Activated CD8-positive, alpha-beta memory T cell treated with anti-CD3 and anti-CD28 coated beads for 48 hours (primary cell): ENCODE results near the gene TMX4.
"Not testable (repeated sequence)": the region's sequence is repeated elsewhere in the genome, so short reads cannot be mapped to it uniquely, and the experiment has no call there.

ENCODE experiments used
- DNase-seq, 3 experiments: peaks; one replicate each; pipeline ENCODE4 v3.0.0-alpha.2; 2020; ENCODE audit warnings: low read depth in 2 of 3, low spot score in 2 of 3

Gene TMX4

DNA sequence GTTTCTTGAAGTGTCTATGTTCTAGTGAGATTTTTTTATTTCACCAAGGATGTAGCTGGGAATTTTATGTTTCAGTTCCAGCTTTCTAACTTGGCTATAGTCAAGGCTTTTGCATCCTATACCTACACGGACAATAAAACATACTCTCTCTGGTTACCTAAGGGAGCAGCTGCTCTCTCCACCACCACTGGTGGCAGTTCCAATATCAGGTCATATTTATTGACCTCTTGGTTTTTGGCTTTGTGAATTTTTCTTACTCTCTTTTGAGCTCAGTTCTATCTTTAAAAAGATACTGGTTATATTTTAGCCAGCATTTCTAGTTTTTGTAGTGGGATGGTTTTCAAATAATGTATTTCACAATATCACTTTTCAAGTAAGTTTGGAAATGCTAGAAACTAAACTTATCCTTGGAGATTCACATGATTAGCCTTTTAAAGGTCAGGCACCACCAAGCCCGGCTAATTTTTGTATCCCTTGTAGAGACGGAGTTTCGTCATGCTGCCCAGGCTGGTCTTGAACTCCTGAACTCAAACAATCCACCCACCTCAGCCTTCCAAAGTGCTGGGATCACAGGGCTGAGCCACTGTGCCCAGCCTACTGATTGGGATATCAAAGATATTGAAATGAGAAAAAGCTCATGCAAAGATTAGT lies 44.7 kb downstream of the TMX4 start:
- no peak for DNase-seq

DNA sequence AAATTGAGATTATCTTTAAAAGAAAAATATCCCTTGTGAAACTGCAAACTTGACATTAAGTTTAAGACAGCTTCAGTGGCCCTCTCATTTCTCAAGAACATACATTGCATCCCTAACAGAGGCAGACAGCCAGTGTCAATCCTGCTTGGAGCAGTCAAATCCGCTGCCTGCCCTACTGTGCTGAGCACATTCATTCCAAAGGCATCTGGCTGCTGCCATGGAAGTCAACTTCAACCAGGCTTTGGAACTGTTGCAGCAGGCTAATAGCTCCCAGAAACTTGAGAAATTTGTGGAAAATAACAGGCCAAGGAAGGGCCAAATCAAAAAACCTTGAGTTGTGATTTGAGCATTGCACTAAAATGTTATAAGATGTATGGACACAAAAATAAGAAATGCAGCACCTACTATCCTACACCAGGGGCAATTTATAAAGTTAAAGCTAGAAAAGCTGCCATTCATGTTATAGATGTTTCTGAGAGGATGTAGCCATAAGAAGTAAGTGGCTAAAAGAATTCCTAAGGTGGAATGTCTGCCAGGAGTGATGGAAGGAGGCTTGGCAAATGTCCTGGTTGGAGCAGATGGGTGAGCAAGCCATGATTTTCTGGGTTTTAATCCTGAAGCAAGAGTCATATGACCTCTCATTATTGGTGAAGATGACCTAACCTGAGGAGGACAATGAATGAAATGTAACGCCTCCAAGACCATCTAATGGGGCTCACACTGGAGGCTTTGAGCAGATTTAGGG lies 47.9 kb downstream of the TMX4 start:
- no peak for DNase-seq

DNA sequence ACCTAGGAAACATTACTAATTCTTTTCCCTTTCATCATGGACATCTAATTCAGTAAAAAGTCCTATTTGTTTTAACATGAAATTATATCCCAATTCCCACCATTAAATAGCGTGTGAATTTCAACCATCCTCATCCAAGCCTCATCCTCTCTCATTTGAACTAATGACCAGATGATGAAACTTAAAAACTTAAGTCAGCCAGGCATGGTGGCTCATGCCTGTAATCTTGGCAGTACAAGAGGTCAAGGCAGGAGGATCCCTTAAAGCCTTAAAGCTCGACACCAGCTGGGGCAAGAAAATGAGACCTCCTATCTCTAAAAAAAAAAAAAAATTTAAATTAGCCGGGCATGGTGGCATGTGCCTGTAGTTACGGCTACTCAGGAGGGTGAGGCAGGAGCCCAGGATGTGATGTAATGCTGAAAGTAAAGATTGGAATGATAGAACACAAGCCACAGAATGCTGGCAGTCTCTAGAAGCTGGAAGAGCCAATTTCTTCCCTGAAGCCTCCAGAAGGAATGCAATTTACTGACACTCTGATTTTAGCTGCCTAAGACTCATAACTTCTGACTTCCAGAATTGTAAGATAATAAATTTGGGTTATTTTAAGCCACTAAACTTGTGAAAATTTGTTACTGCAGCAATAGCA lies 52.2 kb downstream of the TMX4 start:
- no peak for DNase-seq

DNA sequence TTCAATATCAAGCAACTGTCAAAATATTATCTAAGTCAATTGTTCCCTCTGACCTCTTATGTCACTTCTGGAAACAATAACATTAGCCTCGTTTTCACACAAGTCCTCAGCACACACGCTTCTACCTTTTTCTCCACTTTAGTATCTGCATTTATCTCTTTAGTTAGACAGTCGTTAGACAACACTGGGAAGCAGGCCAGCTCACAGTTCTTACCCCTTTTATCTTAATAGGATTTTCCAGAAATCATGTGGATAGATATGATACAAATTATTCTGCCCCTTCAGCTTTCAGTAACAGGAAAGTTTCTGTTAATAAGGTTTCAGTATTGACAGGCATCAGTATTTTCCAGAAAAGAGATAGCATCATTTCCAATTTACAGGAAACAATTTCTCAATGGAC lies 53.4 kb downstream of the TMX4 start:
- no peak for DNase-seq

DNA sequence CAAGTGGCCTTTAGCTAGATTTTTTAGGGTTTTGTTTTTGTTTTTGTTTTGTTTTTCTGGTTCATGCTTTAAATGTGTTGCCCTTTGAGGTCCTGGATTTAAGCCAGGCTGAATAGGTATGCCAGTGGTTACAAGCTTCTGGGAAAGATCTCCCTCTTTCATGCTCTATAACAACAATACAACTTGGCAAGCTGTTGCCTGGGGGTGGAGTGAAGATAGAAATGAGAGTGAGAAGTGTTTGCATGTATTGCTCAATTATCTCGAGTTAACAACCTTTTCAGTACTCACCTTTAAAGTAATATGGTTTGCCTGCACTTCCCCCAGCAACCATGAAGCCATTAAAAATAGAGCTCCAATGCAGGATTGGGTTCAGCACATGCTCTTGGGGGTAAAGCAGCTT lies 60.1 kb downstream of the TMX4 start:
- no peak for DNase-seq

DNA sequence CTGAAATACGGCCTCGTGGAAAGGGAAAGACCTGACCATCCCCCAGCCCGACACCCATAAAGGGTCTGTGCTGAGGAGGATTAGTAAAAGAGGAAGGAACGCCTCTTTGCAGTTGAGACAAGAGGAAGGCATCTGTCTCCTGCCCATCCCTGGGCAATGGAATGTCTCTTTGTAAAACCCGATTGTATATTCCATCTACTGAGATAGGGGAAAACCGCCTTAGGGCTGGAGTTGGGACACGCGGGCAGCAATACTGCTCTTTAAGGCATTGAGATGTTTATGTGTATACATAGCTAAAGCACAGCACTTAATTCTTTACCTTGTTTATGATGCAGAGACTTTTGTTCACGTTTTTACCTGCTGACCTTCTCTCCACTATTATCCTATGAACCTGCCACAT lies 63.0 kb downstream of the TMX4 start:
- DNase-seq, result not testable (repeated sequence)

DNA sequence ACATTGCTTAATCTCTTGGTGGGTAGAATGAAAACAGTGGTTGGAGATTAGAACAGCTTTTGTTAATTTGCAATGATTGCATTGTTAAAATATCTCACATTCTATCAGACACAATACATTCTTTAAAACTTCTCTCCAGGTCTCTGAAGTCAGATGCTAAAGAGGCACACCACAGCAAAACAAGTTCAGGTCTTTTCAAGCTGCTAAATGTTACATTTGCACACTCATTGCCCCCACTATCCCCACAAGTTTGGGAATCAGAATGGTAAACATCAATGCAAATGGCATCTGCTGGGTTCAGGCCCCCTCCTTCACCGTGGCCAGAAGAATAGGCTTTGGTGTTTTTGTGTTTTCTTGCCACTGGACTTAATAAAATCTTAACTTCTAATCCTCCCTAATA lies 69.2 kb downstream of the TMX4 start:
- DNase-seq, result no peak

DNA sequence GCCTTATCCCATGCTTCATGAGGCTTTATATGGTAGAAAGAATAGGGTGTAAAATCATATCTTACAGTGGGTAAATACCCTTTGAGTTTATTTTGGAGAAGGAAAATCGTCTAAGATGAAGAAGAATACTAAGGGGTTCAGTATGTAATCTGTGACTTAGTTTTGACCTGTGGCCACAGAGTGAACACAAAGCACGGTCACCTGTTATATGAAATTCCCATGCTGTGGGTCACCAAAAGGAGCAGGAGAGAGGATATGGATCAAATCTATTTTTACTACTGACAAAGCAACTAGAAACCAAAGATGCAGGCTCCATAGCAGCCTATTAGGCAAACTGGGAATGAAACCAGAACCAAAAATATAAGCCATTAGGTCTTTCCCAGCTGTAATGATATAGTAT lies 75.7 kb downstream of the TMX4 start:
- no peak for DNase-seq

DNA sequence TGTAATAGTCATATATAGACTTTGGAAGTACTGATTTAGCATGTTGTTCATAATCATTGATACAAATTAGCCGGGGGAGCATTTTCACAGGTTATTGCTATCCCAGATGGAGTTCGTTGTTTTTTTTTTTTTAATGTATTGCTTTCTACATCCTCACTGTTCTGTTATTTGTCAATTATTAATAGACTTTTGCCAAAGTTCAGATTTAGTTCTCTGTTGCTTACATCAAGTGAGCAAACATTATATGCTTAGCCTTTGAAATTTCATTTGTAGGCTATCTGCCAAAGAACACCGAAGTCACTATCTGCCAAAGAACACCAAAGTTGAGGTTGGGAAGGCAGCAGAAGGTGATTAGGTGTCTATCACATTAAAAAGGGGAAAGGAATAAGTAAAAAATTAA lies 79.2 kb downstream of the TMX4 start, which contains the start of gene HAO1:
Gene HAO1 (minus strand): TSS at position 118 of the 400 bp plus-strand sequence. CDS start 36 bp downstream, at position 82.
- DNase-seq, result no peak

DNA sequence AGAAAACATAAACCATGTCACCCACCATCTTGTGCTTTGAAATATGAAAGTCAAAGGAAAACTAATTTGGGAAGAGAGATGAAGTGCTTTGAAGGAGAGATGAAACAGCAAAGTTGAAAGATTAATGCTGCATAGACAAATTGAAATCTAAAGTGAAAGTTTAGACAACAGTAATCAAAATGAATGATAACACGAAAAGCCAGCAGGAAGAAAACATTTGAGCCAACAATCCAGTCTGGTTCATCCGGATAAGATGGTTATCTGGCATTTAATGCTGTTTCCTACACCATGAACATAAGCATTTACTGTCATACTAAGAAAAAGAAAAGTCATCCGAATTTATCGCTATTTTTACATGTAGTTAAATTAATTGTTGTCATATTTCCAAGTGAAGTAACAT lies 79.9 kb downstream of the TMX4 start:
- no peak for DNase-seq

DNA sequence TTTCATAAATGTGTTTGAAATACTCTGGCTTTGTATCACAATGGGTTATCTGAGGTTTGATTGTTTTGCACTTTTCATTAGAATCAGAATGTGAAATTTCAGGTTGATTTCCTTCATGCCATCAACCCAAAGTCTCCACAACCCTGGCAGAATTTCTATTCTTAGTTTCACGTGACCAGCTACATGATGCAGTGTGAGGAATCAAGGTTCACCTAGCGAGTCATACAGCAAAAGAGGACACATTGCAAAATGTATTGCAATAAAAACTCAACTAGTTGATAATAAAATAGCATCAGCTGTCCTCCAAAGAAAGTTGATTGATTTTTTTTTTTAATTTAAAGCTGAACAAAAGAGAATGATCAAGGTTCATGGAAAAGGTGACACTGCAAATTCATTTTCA lies 81.5 kb downstream of the TMX4 start:
- no peak for DNase-seq

DNA sequence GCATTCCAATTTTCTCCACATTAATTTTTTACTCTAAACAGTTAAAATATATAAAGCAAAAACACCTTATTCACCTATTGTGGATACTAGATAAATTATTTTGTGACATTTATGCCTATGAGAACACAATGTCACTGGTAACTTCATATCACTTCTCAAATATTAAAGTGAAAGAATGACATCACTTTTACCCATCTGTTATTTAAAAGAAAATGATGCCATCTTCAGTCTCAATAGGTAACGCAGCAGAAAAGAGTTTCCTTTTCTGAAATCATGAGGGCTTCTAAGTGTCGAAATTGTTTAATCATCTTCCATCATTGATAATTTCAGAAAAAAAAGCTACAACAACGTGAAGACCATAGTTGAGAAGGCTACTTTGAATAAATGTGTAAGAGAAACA lies 82.2 kb downstream of the TMX4 start:
- DNase-seq, result no peak

DNA sequence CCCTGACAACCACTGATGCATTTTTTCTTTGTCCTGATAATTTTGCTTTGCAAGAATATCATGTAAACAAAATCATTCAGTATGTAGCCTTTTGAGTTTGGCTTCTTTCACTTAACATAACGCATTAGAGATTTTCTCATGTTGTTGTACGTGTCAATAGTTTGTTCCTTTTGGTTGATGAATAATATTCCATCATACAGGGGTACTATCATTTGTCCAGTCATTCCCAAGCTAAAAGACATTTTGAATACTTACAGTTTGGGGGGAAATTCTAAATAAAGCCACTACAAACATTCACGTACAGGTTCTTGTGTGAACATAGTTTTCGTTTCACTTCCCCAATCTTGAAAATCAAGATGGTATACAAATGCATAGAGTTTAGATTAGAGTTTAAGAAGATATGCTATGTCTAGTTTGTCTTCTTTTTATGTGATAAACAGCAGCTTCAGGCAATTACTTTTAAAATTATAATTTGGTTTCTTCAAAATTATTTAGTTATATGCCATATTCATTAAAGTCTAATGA lies 84.5 kb downstream of the TMX4 start:
- no peak for DNase-seq

DNA sequence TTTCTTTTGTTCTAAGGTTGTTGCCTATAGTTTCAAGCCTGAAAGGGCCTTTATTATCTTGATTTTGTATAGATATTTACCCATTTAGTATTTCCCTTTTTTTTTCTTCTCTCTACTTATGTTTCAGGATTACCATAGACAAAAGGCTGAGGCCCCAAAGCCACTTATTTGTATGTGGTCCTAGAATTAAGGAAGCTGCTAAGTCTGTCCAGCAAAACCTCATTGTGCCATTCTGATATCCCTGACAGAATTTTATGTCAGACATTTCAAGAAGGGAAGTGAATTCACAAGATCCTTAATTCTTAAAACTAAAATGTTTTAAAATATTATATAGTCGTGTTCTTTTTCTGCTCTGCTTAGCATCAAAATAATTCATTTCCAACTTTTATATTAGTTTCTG lies 86.2 kb downstream of the TMX4 start:
- no peak for DNase-seq

DNA sequence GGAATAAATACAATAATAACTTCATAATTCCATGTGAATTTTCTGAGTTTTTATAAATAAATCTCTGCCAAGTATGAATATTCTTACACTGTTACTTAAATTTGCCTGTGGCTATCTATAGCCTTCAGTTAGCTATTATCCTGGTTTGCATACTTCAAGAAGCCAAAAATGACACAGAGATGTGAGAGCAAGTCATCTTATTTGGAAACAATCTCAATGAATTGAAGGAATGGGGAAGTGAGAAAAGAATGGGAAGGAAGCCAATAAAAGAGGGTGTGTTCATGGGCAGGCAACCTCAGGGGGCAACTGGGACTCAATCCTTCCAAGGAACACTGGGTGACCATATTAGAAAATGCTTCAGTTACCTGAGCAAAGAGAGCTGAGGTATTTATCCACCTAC lies 89.2 kb downstream of the TMX4 start:
- DNase-seq, result no peak
